H1 (cell line): Measurements from ENCODE around the gene ADM2. TPM values are rescaled to one million over a fixed set of nuclear protein-coding genes. Genes with fewer than 3 reads are reported as not detected.

Experiments
- SIN3A ChIP-seq, 2 experiments: IDR thresholded peaks in 1 of 2; conservative IDR thresholded peaks in 1 of 2; 2 replicates each; pipeline ENCODE4 v1.6.1; 2011 to 2012; ENCODE audit warnings: low read length in 2 of 2, improper control_type of control experiment in 1 of 2, low read depth in 1 of 2, mild to moderate bottlenecking in 1 of 2
- SP2 ChIP-seq: IDR thresholded peaks from 2 replicates; pipeline ENCODE4 v1.6.1; 2012; ENCODE audit warnings: mild to moderate bottlenecking, low read length, inconsistent platforms
- polyA plus RNA-seq, 7 experiments: library from polyadenylated mRNA; depleted of rRNA in 3 of 7; stranded (reverse) in 5 of 7; unstranded in 2 of 7; fragments of >200 nt in 5 of 7; fragments of 200-250 nt in 2 of 7; gene quantifications; 1 replicate in 5 of 7; 2 replicates in 1 of 7; 4 replicates in 1 of 7; pipeline versions ENCODE4 v1.2.1 to v1.2.3, GENCODE V29; 2011 to 2013; ENCODE audit warnings: missing spikeins in 2 of 7, mixed read lengths in 2 of 7
- total RNA-seq: library from RNA; stranded (reverse); fragmentation: NEBNext Ultra II Directional; extraction: Animal tissue kit (Norgen Biotek cat#: 25700); gene quantifications from 2 replicates; pipeline ENCODE4 v1.2.1, GENCODE V29; 2021

The ADM2 gene
- total and polyA plus RNA-seq, 2 of the 8 experiments (the other 6 are each of a cell fraction or from before 2014, with no cell fraction given): 3.3 to 7.5 TPM

GRCh38 chr22:50477923-50478322, 3.4 kb upstream of the ADM2 start (continued):
- TF ChIP-seq SIN3A (conservative IDR thresholded peaks at IDR 0.05 in 1 of 2, IDR thresholded peaks at IDR 0.05 in 1 of 2; ENCODE audit: low read depth in 1 of 2, low read length in 2 of 2): no peak
- TF ChIP-seq SP2: no peak
